Retinal pigment epithelial cell (primary cell): ENCODE measurements around the gene DENND4A.
"Not testable (repeated sequence)": the region's sequence is repeated elsewhere in the genome, so short reads cannot be mapped to it uniquely, and the experiment has no call there.

Experiments
- DNase-seq: peaks from one replicate; pipeline ENCODE4 v3.0.0-alpha.2; 2010; ENCODE audit warnings: low read depth
- H3K4me3 ChIP-seq: 2 replicates; pipeline ENCODE4 v1.5.1; 2011; ENCODE audit warnings: mild to moderate bottlenecking, low read length, control low read depth, moderate library complexity
- TF ChIP-seq, protein P1 (sequence below): conservative IDR thresholded peaks from 2 replicates; pipeline ENCODE4 v1.5.1; 2011; ENCODE audit warnings: low read depth, low read length, control low read depth, inconsistent platforms

DENND4A gene

DNA sequence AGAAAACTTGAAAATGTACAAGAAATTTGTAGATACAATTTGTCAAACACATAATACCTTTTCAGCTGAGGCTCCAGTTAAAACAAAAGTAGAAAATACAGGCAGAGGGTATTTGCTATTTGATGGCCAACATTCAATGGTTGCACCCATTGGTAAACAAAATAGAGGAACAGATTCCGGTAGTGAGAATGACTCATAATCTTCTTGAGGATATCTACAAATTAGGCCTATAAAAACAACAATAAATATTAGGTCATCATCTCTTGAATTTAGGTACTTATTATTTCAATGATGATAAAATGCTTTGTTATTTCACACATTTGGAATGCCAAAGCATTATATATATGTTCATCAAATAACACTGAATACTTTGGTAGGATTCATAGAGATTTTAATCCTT, 53.4 kb downstream of the DENND4A start:
- no peak for DNase-seq
- TF ChIP-seq, protein P1, sequence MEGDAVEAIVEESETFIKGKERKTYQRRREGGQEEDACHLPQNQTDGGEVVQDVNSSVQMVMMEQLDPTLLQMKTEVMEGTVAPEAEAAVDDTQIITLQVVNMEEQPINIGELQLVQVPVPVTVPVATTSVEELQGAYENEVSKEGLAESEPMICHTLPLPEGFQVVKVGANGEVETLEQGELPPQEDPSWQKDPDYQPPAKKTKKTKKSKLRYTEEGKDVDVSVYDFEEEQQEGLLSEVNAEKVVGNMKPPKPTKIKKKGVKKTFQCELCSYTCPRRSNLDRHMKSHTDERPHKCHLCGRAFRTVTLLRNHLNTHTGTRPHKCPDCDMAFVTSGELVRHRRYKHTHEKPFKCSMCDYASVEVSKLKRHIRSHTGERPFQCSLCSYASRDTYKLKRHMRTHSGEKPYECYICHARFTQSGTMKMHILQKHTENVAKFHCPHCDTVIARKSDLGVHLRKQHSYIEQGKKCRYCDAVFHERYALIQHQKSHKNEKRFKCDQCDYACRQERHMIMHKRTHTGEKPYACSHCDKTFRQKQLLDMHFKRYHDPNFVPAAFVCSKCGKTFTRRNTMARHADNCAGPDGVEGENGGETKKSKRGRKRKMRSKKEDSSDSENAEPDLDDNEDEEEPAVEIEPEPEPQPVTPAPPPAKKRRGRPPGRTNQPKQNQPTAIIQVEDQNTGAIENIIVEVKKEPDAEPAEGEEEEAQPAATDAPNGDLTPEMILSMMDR, result no peak
- no peak overlapping the region for H3K4me3 ChIP-seq

DNA sequence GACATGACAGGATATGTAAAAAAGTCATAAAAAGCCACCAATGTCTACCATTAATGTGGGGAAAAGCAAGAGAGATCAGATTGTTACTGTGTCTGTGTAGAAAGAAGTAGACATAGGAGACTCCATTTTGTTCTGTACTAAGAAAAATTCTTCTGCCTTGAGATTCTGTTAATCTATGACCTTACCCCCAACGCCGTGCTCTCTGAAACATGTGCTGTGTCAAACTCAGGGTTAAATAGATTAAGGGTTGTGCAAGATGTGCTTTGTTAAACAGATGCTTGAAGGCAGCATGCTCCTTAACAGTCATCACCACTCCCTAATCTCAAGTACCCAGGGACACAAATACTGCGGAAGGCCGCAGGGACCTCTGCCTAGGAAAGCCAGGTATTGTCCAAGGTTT, 58.5 kb downstream of the DENND4A start:
- not testable (repeated sequence) for H3K4me3 ChIP-seq, DNase-seq

DNA sequence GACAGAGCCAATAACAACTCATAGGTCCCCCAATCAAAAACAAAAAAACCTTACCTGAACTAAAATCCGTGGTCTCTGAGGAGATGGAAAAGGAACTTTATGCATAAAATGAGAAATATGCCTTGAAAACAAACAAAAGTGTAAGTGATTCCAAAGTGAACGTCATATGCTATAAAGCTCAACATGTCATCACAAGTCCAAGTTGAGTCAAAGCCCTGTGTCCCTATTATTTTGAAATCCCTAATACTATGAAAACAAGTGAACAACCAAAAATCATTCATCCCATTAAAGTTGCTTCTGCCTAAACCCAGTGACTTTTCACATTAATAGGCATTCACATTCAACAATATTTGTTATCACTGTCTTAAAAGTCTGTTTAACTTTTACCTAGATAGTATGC, 59.4 kb downstream of the DENND4A start:
- no peak overlapping the region for H3K4me3 ChIP-seq
- TF ChIP-seq, protein P1, result no peak
- DNase-seq, result no peak

DNA sequence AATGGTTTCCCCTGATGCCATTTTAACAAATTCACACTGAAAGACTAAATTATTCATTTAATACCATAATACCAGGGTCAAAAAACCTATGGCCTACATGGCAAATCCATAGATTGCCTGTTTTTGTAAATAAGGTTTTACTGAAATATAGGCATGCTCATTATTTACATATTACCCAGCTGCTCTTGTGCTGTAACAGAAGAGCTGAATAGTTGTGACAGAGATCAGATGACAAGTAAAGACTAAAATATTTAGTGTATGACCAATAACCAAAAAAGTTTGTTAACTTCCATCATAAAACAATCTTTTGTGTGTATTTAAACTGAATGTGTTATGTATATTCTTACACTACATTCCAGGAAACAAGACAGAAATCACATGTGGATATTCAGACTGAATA, 60.2 kb downstream of the DENND4A start:
- H3K4me3 ChIP-seq, result no peak overlapping the region
- TF ChIP-seq, protein P1, result no peak
- no peak for DNase-seq

DNA sequence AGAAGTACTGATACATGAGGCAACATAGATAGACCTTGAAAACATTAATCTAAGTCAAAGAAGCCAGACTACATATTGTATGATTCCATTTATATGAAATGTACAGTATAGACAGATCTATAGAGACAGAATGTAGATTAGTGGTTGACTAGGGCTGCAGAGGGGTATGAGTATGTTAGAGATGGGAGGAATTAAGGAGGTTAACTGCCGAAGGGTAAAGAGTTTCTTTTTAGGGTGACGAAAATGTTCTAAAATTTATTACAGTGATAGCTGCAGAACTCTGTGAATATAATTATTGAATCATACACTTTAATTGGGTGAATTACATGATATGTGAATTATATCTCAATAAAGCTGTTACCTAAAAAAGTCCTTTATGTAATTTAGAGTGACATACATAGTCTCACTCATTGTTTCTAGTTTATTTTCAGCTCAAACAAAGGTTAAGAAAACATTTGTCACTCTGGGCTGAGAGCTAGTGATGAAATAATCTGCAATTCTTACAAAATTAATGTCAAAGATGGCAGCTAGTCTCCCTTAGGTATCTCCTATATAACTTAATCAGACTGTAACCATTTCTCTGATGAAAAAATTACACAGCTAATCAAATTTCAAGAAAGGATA, 61.4 kb downstream of the DENND4A start:
- no peak for DNase-seq
- no peak overlapping the region for H3K4me3 ChIP-seq
- TF ChIP-seq, protein P1, result no peak

DNA sequence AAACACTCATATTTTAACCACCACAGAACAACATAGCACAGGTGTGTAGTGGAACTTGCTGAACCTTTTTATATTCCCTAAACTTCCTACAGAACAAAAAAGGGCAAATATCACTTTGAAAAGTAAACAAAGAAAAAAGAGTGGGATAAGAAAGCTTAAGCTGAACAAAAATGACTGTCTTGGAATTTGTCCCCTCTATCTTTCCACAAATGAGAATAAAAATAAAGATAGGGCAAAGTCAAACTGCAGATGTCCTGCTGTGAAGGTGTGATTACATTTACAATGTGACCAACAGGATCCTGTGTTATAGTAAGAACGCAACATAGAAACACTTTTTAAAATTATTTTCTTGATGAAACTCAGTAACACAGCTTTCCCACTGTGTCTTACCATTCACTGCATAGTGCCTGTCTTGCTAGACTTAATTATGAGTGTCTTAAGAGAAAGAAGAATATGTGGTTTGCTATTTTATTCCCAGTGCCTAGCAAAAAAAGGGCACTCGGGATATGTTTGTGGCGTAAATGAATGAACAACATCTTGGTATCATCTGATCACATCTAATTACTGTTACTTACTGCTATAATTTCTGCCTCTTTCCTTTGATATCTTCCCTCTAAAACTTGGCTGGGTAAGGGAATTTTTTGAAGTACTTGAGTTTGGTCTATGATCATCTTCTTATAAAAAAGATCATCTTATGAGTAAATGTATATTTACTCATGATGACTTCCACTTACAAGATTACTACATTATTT, 67.5 kb downstream of the DENND4A start:
- DNase-seq, result no peak
- no peak overlapping the region for H3K4me3 ChIP-seq
- TF ChIP-seq, protein P1, result no peak

DNA sequence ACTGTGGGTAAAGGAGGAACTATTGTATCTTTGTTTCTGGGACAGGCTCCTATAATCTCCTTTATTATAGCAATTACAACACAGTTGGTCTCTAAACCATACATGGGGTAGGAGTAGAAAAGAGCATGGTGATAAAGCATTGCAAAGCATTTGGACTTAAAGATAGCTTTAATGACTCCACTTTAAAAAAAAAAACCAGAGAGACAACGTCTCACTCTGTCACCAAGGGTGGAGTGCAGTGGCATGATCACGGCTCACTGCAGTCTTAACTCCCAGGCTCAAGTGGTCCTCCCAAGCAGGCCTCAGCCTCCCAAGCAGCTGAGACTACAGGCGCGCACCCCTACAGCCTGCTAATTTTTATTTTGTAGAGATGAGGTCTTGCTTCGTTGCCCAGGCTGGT, 68.2 kb downstream of the DENND4A start:
- no peak for DNase-seq
- TF ChIP-seq, protein P1, result no peak
- H3K4me3 ChIP-seq, result no peak overlapping the region
